ENCODE results near the gene FSD1. TPM values are rescaled to one million over a fixed set of nuclear protein-coding genes. Genes with fewer than 3 reads are reported as not detected.

FSD1 gene
- total and polyA plus RNA-seq, 10 of the 15 experiments (the other 5 are each of a cell fraction or from before 2014, with no cell fraction given), result 0.15 to 5.1 (median 4.0) TPM; not detected in 1

- TF ChIP-seq NRF1 (conservative IDR thresholded peaks at IDR 0.05; ENCODE audit: low read depth, low read length) (peak; percentile 0; the same call in 1 of the 2 replicates), NFIC (IDR thresholded peaks at IDR 0.05; ENCODE audit: low read depth, low read length) (no peak), POU2F2 (IDR thresholded peaks at IDR 0.05; ENCODE audit: borderline replicate concordance, low read depth, low read length) (peak; percentile 71; the same call in 2 of the 3 replicates), EP300 (IDR thresholded peaks at IDR 0.05; ENCODE audit: borderline replicate concordance in 1 of 2, control insufficient read depth in 1 of 2, low read depth in 2 of 2, low read length in 2 of 2) (no peak), NFXL1 (IDR thresholded peaks at IDR 0.05; ENCODE audit: borderline replicate concordance) (no peak), WRNIP1 (IDR thresholded peaks at IDR 0.05; ENCODE audit: borderline replicate concordance, low read depth, low read length) (no peak), CHD2 (IDR thresholded peaks at IDR 0.05; ENCODE audit: borderline replicate concordance, low read depth, low read length) (peak; percentile 97), SRF (IDR thresholded peaks at IDR 0.05; ENCODE audit: low read depth in 2 of 2, low read length in 2 of 2) (no peak), RB1 (IDR thresholded peaks at IDR 0.05; ENCODE audit: borderline replicate concordance) (peak; percentile 67; the same call in 1 of the 2 replicates)
- TF ChIP-seq, protein P1, sequence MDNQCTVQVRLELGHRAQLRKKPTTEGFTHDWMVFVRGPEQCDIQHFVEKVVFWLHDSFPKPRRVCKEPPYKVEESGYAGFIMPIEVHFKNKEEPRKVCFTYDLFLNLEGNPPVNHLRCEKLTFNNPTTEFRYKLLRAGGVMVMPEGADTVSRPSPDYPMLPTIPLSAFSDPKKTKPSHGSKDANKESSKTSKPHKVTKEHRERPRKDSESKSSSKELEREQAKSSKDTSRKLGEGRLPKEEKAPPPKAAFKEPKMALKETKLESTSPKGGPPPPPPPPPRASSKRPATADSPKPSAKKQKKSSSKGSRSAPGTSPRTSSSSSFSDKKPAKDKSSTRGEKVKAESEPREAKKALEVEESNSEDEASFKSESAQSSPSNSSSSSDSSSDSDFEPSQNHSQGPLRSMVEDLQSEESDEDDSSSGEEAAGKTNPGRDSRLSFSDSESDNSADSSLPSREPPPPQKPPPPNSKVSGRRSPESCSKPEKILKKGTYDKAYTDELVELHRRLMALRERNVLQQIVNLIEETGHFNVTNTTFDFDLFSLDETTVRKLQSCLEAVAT (IDR thresholded peaks at IDR 0.05), result peak; percentile 20
These were observed 38.4 kb downstream of the FSD1 start (continued) for GRCh38 chr19:4342615-4343369.
